D341Med (cell line): ENCODE data around the gene ZNF121.
"Not testable (repeated sequence)": the region's sequence is repeated elsewhere in the genome, so short reads cannot be mapped to it uniquely, and the experiment has no call there.

ENCODE experiments used
- DNase-seq: peaks from one replicate; pipeline ENCODE4 v3.0.0; 2012; ENCODE audit warnings: low spot score

ZNF121 gene

GRCh38 chr19:9584073-9584833 is at the start of gene ZNF121:
ZNF121 (minus strand) TSS chr19:9584504; CDS start chr19:9568097, 16,407 bp downstream.
- DNase-seq: peak; percentile 91

DNA sequence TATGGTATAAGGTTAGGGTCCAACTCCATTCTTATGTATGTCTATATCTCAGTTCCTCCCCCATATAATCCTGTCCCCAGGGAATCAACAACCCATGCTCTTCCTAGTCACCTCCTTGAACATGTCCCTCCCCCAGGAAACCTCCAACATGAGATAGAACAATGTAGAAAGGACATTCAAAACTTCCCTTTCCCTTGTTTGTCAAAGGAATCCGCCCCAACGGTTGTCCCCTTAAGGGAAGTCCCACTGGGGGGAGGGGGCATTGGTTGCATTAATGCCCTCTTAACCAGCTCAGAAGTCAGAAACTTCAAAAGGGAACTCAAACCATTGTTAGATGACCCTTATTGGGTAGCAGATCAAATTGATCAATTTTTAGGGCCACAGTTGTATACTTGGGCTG is 43.6 kb upstream of the ZNF121 start:
- no peak for DNase-seq

- DNase-seq: no peak
These were observed 38.2 kb upstream of the ZNF121 start for GRCh38 chr19:9622531-9622930.

DNA sequence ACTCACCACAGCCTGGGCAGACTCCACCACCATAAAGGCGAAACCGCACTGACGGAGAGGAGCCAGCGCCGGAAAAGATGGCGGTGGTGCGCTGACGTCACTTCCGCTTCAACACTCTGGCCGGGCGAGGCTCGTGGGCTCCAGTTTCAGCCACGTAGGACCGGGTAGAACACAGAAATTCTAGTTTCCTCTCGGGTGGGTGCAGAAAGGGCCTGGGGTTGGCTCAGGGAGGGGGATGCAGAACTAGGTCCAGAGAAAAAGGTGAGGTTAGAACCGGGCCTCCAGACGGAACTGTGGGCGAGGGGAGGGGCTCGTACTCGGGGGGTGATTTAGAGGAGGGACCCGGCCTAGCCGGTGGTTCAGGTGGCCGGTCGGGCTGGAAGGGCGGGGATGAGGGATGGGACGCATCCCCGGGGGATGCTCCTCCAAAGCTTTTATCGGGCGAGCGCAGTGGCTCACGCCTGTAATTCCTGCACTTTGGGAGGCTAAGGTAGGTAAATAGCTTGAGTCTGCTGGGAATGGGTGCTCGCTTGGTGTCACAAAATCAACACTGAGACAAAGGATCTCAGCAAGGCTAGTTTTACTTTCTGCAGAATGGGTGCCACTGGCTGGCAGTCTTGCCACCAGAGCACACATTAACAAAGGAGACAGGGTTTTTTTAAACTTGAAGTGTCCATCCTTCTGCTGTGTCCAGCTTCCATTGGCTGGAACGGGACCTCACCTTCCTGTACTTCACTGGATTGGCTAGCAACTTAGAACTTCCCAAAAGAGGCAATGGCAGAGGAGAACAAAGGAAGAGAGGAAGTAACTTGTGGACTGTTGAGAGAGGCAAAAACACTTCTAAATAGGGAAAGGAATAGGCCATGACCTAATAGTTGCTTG is 37.1 kb upstream of the ZNF121 start, which contains the start of gene ZNF561:
Gene ZNF561, minus strand, starts transcription at position 77 of the 882 bp plus-strand sequence. CDS start 1,776 bp downstream, outside the sequence.
- DNase-seq: peak; percentile 92

DNA sequence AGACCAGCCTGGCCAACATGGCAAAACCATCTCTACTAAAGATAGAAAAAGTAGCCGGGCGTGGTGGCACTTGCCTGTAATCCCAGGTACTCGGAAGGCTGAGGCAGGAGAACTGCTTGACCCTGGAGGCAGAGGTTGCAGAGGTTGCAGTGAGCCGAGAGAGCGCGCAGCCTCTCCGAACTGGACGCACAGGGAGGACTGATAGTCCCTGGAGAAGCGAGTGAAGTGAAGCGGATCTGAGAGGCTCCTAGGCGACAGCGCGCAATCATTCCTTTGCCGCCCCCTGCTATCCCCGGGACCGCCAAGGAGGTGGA is 36.5 kb upstream of the ZNF121 start:
- DNase-seq: no peak

DNA sequence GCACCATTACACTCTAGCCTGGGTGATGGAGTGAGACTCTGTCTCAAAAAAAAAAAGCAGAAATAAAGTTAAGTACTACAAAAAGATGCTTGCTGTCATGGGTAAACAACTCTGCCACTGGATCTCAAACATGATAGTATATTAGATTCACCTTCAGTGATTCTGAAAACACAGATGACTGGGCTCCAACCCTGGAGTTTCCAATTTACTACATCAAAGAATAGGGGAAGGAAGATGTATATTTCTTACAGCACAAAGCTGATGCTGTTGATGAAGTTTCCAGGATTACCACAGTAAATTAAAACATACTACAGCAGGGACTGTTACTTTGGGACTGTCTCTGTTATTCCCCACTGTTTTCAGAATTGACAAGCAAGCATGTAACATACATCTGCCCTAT is 31.5 kb upstream of the ZNF121 start:
- DNase-seq: no peak

DNA sequence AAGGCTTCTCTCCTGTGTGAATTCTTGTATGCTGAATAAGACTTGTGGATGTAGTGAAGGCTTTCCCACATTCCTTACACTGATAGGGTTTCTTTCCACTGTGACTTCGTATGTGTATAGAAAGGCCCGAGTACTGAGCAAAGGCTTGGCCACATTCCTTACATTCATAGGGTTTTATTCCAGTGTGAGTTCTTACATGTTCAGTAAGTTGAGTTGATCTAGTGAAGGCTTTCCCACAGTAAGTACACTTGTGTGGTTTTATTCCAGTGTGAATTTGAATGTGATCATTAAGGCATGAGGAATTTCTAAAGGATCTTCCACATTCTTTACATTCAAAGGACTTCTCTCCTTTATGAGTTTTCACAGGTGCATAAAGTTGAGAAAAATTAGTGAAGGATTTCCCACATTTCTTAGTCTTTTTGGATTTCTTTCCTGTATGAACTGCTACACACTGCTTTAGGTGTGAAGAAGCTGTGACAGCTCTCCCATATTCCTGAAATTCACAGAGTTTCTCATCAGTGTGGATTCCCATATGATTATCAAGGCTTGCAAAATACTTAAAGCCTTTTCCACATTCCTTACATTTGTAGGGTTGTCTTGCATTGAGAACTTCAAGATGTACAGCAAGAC is 26.3 kb upstream of the ZNF121 start:
- DNase-seq: no peak

DNA sequence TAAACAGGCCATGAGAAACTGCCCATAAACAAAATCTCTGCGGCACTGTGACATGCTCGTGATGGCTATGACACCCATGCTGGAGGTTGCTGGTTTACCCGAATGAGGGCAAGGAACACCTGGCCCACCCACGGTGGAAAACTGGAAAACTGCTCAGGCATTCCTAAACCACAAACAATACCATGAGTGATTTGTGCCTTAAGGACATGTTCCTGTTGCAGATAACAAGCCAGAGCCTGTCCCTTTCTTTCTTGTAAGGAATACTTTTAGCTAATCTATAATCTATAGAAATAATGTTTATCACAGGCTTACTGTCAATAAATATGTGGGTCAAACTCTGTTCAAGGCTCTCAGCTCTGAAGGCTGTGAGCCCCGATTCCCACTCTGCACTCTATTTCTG is 24.6 kb upstream of the ZNF121 start:
- no peak for DNase-seq

- DNase-seq: no peak
These were observed 12.7 kb upstream of the ZNF121 start for GRCh38 chr19:9597027-9597426.

GRCh38 chr19:9586764-9587163 is 2.5 kb upstream of the ZNF121 start:
- DNase-seq: peak; percentile 46

DNA sequence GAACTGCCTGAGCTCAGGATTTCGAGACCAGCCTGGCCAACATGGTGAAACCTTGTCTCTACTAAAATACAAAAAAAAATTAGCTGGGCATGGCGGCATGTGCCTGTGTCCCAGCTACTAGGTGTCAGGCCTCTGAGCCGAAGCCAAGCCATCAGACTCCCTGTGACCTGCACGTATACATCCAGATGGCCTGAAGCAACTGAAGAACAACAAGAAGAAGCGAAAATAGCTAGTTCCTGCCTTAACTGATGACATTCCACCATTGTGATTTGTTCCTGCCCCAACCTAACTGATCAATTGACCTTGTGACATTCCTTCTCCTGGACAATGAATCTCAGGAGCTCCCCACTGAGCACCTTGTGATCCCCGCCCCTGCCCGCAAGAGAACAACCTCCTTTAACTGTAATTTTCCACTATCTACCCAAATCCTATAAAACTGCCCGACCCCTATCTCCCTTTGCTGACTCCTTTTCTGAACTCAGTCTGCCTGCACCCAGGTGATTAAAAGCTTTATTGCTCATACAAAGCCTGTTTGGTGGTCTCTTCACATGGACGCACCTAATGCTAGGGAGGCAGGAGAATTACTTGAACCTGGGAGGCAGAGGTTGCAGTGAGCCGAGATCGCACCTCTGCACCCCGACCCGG is 2.1 kb downstream of the ZNF121 start:
- DNase-seq: not testable (repeated sequence)

DNA sequence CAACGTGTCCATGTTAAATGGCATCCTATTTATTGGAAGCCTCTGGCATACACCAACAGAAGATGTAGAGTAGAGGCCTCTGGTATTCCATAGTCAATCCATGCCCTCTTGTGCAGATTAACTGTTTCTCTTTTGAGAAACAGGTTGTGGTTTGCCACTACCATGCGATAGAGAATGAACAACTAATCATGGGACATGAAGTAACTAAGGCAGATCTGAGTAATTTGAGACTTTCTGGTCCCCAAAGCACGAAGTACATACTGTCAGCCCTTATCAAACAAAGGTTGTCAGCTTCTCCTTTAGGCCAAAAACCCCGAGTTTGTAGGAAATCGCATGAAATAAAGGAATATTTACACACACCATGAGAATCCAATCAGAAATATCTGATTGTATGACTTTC is 3.6 kb downstream of the ZNF121 start:
- DNase-seq: no peak

DNA sequence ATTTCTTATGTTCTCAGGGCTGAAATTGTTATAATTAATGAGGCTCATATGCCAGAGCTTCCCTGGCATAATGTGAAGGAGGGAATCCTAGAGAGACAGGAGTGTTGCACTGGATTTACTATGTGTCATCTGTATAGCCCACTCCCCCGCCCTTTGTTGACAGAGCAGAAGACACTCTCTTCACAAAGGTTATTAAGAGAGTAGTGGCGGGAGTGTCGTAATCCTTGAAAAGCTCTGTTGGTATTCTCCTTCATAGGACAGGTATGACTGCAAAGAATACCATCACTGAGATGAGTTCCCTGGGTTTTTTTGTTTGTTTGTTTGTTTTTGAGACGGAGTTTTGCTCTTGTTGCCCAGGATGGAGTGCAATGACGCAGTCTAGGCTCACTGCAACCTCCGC is 14.0 kb downstream of the ZNF121 start:
- no peak for DNase-seq

DNA sequence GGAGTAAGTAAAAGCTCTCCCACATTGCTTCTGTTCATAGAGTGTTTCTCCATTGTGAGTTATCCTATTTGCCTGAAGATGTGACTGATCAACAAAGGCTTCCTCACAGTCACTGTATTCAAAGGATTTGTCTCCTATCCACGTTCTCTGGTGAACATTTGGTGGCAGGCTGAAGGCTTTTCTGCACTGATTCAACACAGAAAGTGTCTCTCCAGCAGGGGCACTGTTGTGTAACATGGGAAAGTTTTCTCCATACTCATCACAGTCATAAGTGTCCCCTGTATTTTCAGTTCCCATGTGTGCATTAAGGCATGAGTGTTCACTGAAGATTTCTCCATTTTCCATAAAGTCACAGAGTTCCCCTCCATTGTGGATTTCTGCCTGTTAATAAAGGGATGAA is 17.6 kb downstream of the ZNF121 start:
- DNase-seq: no peak

DNA sequence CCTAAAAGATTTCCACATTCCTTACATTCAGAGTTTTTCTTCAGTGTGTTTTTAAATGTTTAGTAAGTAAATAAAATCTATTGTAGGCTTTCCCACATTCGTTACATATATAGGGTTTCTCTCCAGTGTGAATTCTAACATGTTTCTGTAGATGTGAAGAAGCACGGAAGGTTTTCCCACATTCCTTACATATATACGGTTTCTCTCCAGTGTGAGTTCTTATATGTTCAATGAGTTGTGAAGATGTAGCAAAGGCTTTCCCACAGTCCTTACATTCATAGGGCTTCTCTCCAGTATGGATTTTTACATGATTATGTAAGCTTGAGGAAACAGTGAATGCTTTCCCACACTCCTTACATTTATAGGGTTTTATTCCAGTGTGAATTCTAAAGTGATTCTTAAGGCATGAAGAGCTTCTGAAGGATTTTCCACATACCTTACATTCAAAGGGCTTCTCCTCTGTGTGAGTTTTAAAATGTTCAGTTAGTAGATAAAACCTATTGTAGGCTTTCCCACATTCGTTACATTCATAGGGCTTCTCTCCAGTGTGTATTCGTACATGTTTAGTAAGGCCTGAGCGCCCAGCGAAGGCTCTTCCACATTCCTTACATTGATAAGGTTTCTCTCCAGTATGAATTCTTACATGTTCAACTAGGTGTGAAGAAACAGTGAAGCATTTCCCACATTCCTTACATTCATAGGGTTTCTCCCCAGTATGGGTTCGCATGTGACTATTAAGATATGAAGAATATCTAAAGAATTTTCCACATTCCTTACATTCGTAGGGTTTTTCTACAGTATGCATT is 18.2 kb downstream of the ZNF121 start:
- no peak for DNase-seq

DNA sequence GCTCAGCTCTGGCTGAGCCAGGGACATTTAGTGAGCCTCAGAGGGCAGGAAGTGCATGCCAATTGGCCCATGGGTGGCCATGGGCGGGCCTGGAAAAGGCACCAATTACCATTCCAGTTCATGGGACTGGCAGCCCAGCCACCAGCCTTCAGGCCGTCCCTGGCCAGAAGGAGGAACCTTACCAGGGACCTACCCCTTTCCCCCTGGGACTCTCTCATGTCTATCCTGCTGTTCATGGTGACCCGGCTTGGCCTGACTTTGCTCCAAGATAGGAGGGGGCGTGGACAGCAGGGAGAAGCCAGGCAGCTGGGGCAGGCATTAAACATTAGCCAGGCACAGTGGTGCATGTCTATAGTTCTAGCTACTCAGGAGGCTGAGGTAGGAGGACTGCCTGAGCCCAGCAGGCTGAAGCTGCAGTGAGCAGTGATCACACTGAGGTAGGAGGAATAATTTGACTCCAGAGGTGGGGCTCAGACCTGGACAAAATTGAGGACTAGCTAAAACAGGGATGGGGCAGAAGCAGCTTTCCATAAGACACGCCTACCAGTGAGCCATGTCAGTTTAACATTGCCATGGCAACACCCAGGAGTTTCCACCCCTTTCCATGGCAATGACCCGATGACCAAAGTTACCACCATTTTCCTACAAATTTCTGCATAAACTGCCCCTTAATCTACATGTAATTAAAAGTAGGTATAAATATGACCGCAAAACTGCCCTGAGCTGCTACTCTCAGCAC is 31.6 kb downstream of the ZNF121 start:
- no peak for DNase-seq

DNA sequence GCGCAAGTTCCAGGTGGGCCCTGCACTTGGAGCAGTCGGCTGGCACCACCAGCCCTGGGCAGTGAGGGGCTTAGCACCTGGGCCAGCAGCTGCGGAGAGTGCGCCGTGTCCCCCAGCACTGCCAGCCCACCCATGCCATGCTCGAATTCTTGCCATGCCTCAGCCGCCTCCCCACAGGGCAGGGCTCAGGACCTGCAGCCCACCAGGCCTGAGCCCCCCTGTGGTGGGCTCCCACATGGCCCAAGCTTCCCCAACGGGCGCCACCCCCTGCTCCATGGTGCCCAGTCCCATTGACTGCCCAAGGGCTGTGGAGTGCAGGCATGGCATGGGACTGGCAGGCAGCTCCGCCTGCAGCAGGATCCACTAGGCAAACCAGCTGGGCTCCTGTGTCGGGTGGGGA is 36.4 kb downstream of the ZNF121 start:
- DNase-seq: no peak

- DNase-seq: not testable (repeated sequence)
These were observed 43.0 kb downstream of the ZNF121 start for GRCh38 chr19:9541281-9541680.

DNA sequence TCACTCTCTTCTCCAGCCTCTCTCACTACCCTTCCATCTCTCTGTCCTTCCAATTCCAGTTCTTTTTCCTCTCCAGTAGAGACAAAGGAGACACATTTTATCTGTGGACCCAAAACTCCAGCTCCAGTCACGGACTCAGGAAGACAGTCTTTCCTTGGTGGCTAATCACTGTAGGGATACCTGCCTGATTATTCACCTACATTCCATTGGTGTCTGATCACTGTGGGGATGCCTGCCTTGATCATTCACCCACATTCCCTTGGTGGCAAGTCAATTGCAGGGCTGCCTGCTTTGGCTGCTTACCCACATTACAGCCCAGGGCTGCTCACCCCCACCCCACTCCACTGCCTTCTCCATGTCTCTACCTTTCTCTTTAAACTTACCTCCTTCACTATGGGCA is 44.4 kb downstream of the ZNF121 start:
- DNase-seq: not testable (repeated sequence)

- not testable (repeated sequence) for DNase-seq
These were observed 45.1 kb downstream of the ZNF121 start for GRCh38 chr19:9539201-9539600.
